CD4-positive, alpha-beta memory T cell (primary cell): ENCODE results near the gene SLC6A18. TPM values are rescaled to one million over a fixed set of nuclear protein-coding genes. Genes with fewer than 3 reads are reported as not detected.

ENCODE experiments used
- CTCF ChIA-PET: fragments of 350-600 bp; sonication (Branson Sonifier 250); formaldehyde crosslinking; loops from one replicate; lab custom pipeline; 2021; ENCODE audit warnings: inconsistent platforms; ENCODE audit not compliant: partially characterized antibody; lab: Charles Lee
- POLR2A ChIA-PET: fragments of 350-600 bp; sonication (Branson Sonifier 250); formaldehyde crosslinking; loops from one replicate; lab custom pipeline; 2021; ENCODE audit not compliant: partially characterized antibody; lab: Charles Lee
- DNase-seq, 5 donors: peaks; one replicate each; pipeline versions ENCODE4 v3.0.0 to v3.0.0-alpha.2; 2020 to 2022; ENCODE audit warnings: mixed read lengths in 1 of 5
- H3K27ac ChIP-seq: one replicate; pipeline ENCODE4 v1.7.0; 2013; ENCODE audit warnings: low read depth, low read length
- H3K27me3 ChIP-seq: 2 replicates; pipeline ENCODE4 v1.7.0; 2013; ENCODE audit warnings: mild to moderate bottlenecking, low read length, moderate library complexity; ENCODE audit not compliant: insufficient read depth
- H3K36me3 ChIP-seq: 2 replicates; pipeline ENCODE4 v1.7.0; 2013; ENCODE audit warnings: mild to moderate bottlenecking, low read length, moderate library complexity; ENCODE audit not compliant: insufficient read depth
- H3K4me1 ChIP-seq: 2 replicates; pipeline ENCODE4 v1.7.0; 2013; ENCODE audit warnings: mild to moderate bottlenecking, low read length, moderate library complexity; ENCODE audit not compliant: insufficient read depth
- H3K4me3 ChIP-seq, 2 donors: one replicate each; pipeline ENCODE4 v1.7.0; 2013; ENCODE audit warnings: low read length in 2 of 2, mild to moderate bottlenecking in 1 of 2
- H3K9me3 ChIP-seq, 2 donors: one replicate each; pipeline ENCODE4 v1.7.0; 2013; ENCODE audit warnings: low read length in 2 of 2, control low read depth in 1 of 2; ENCODE audit not compliant: control insufficient read depth in 1 of 2
- H3K27ac Mint-ChIP-seq, 7 donors: one replicate each; pipeline ENCODE4 v1.8.0; 2020 to 2021; ENCODE audit warnings: mixed read lengths in 7 of 7, mild to moderate bottlenecking in 6 of 7, inconsistent platforms in 3 of 7, moderate library complexity in 3 of 7
- H3K27me3 Mint-ChIP-seq, 2 donors: one replicate each; pipeline ENCODE4 v1.8.0; 2020 to 2021; ENCODE audit warnings: mixed read lengths in 2 of 2
- H3K36me3 Mint-ChIP-seq, 2 donors: one replicate each; pipeline ENCODE4 v1.8.0; 2020 to 2021; ENCODE audit warnings: mixed read lengths in 2 of 2, inconsistent platforms in 1 of 2, mild to moderate bottlenecking in 1 of 2
- H3K4me1 Mint-ChIP-seq, 4 donors: one replicate each; pipeline ENCODE4 v1.8.0; 2020 to 2021; ENCODE audit warnings: mixed read lengths in 4 of 4, mild to moderate bottlenecking in 1 of 4
- H3K4me3 Mint-ChIP-seq, 8 donors: one replicate each; pipeline ENCODE4 v1.8.0; 2020 to 2021; ENCODE audit warnings: mixed read lengths in 8 of 8, mild to moderate bottlenecking in 7 of 8, moderate library complexity in 6 of 8, inconsistent platforms in 3 of 8
- H3K9me3 Mint-ChIP-seq, 8 donors: one replicate each; pipeline ENCODE4 v1.8.0; 2020 to 2021; ENCODE audit warnings: mixed read lengths in 8 of 8, mild to moderate bottlenecking in 5 of 8, inconsistent platforms in 3 of 8, moderate library complexity in 1 of 8
- intact Hi-C: fragments of 100-400 bp; cut with micrococcal nuclease; formaldehyde crosslinking; loops from one replicate; pipeline ENCODE4 v1.15.1; 2023
- polyA plus RNA-seq, 2 donors: library from polyadenylated mRNA; unstranded; fragments of 300-500 nt; fragmentation: Illumina TruSeq; gene quantifications; one replicate each; pipeline ENCODE4 v1.2.3, GENCODE V29; 2021
- total RNA-seq, 2 experiments: library from RNA; stranded (reverse); gene quantifications; one replicate each; pipeline ENCODE4 v1.2.3, GENCODE V29; 2021

SLC6A18 gene
- total and polyA plus RNA-seq, 4 experiments from 2014 or later, result not detected

DNA sequence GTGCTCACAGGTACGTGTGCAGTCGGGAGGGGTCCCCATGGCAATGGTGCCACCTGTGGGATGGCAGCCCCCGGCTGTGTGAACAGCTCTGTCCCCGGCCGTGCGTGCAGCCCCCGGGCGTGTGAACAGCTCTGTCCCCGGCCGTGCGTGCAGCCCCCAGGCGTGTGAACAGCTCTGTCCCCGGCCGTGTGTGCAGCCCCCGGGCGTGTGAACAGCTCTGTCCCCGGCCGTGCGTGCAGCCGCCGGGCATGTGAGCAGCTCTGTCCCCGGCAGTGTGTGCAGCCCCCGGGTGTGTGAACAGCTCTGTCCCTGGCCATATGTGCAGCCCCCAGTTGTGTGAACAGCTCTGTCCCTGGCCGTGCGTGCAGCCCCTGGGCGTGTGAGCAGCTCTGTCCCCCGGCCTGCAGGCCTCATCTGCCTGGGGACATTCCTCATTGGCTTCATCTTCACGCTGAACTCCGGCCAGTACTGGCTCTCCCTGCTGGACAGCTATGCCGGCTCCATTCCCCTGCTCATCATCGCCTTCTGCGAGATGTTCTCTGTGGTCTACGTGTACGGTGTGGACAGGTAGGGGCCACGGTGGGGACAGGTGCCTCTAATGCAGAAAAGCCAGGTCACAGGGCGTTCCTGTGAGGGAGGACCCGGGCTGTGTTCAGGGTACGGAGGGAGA is 5.9 kb upstream of the SLC6A18 start:
- Histone ChIP-seq H3K27me3 (no peaks in the 10 kb centered on the region), H3K4me3 (no peak overlapping the region), H3K9me3 (no peaks in the 10 kb centered on the region), H3K27ac (no peak overlapping the region), H3K4me1 (no peaks in the 10 kb centered on the region), H3K36me3 (no peaks in the 10 kb centered on the region)
- ChIA-PET CTCF (no interaction called here), POLR2A (no interaction called here)
- DNase-seq, result no peak
- no peaks in the 10 kb centered on the region for H3K27me3 Mint-ChIP-seq
- H3K9me3 Mint-ChIP-seq, result peaks cover 0 to 3% (median 0%) of the 10 kb centered on the region in 8 donors
- no peak overlapping the region for H3K27ac Mint-ChIP-seq
- no peak overlapping the region for H3K4me3 Mint-ChIP-seq
- H3K36me3 Mint-ChIP-seq, result no peaks in the 10 kb centered on the region
- no peaks in the 10 kb centered on the region for H3K4me1 Mint-ChIP-seq
- intact Hi-C loops, result no loop called here

DNA sequence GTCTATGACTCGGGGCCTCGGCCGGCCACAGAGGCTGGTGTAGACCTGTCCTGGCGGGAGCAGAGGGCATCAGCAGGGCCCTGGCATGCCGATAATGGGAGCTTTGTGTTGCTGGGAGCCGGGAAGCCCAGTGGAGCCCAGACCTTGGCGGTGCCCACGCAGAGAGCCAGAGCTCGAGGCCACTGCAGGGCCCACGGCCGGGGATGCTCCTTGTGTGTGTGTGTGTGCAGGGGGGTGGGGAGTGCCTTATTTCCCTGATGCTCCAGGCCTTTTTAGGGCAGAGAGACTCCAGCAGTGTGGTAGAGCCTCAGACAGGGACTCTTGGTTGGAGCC is 5.4 kb upstream of the SLC6A18 start:
- POLR2A ChIA-PET, result no interaction called here
- Mint-ChIP-seq H3K4me3 (no peak overlapping the region), H3K36me3 (no peaks in the 10 kb centered on the region), H3K27ac (no peak overlapping the region), H3K4me1 (no peaks in the 10 kb centered on the region), H3K27me3 (no peaks in the 10 kb centered on the region), H3K9me3 (peaks cover 0 to 3% (median 0%) of the 10 kb centered on the region in 8 donors)
- Histone ChIP-seq H3K27ac (no peak overlapping the region), H3K4me3 (no peak overlapping the region), H3K9me3 (no peaks in the 10 kb centered on the region), H3K4me1 (no peaks in the 10 kb centered on the region), H3K36me3 (no peaks in the 10 kb centered on the region), H3K27me3 (no peaks in the 10 kb centered on the region)
- no peak for DNase-seq
- CTCF ChIA-PET, result no interaction called here
- intact Hi-C loops, result no loop called here

DNA sequence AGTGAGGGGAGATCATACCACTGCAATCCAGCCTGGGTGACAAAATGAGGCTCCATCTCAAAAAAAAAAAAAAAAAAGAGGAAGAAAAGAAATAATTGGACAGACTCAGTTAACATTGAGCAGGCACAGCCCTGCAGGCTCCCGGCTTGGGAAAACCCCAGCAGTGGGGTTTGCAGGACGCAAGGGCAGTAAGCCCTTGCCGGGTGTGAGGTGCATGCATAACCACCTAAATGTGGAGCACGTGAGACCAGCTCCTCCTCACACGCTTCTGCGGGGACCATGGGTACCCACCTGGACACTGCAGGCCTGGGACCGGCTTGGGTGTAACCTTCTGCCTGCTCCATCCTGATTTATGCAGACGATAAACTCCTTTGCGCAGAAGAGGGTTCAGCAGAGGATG is 4.8 kb upstream of the SLC6A18 start:
- CTCF ChIA-PET, result no interaction called here
- H3K27ac ChIP-seq, result no peak overlapping the region
- no peaks in the 10 kb centered on the region for H3K27me3 ChIP-seq
- H3K9me3 ChIP-seq, result no peaks in the 10 kb centered on the region
- Mint-ChIP-seq H3K4me1 (no peaks in the 10 kb centered on the region), H3K4me3 (no peak overlapping the region), H3K36me3 (no peaks in the 10 kb centered on the region), H3K27me3 (no peaks in the 10 kb centered on the region), H3K9me3 (peaks cover 0 to 3% (median 0%) of the 10 kb centered on the region in 8 donors), H3K27ac (no peak overlapping the region)
- no peaks in the 10 kb centered on the region for H3K4me1 ChIP-seq
- intact Hi-C loops, result no loop called here
- no peak overlapping the region for H3K4me3 ChIP-seq
- POLR2A ChIA-PET, result no interaction called here
- H3K36me3 ChIP-seq, result no peaks in the 10 kb centered on the region
- no peak for DNase-seq

DNA sequence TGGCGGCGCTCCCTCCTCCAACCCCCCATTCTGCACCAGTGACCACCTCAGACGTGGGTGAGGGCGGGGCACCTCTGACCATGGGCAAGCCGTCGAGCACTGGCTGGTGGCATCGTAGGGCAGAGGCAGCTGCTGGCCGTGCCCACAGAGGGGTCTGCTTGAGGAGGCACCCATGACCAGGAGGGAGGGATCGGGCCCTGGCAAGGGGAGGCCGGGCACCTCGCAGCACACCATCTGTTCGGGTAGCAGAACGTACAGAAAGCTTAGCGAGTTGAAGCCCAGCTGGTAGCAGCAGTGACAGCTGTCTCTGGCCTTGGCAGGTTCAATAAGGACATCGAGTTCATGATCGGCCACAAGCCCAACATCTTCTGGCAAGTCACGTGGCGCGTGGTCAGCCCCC is 4.3 kb upstream of the SLC6A18 start:
- intact Hi-C loops, result no loop called here
- no peaks in the 10 kb centered on the region for H3K36me3 Mint-ChIP-seq
- no peaks in the 10 kb centered on the region for H3K27me3 Mint-ChIP-seq
- H3K4me1 ChIP-seq, result no peaks in the 10 kb centered on the region
- H3K4me3 ChIP-seq, result no peak overlapping the region
- CTCF ChIA-PET, result no interaction called here
- no peak overlapping the region for H3K27ac Mint-ChIP-seq
- H3K27ac ChIP-seq, result no peak overlapping the region
- H3K9me3 Mint-ChIP-seq, result no peaks in the 10 kb centered on the region
- no peak for DNase-seq
- no peak overlapping the region for H3K4me3 Mint-ChIP-seq
- H3K4me1 Mint-ChIP-seq, result no peaks in the 10 kb centered on the region
- no peaks in the 10 kb centered on the region for H3K9me3 ChIP-seq
- no peaks in the 10 kb centered on the region for H3K36me3 ChIP-seq
- no peaks in the 10 kb centered on the region for H3K27me3 ChIP-seq
- POLR2A ChIA-PET, result no interaction called here

DNA sequence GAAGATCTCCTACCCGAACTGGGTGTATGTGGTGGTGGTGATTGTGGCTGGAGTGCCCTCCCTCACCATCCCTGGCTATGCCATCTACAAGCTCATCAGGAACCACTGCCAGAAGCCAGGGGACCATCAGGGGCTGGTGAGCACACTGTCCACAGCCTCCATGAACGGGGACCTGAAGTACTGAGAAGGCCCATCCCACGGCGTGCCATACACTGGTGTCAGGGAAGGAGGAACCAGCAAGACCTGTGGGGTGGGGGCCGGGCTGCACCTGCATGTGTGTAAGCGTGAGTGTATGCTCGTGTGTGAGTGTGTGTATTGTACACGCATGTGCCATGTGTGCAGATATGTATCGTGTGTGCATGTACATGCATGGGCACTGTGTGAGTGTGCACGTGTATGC is 3.5 kb upstream of the SLC6A18 start:
- CTCF ChIA-PET, result no interaction called here
- H3K4me3 ChIP-seq, result no peak overlapping the region
- Mint-ChIP-seq H3K27ac (no peak overlapping the region), H3K4me3 (no peak overlapping the region), H3K4me1 (no peaks in the 10 kb centered on the region), H3K9me3 (no peaks in the 10 kb centered on the region), H3K27me3 (no peaks in the 10 kb centered on the region), H3K36me3 (no peaks in the 10 kb centered on the region)
- intact Hi-C loops, result no loop called here
- no peaks in the 10 kb centered on the region for H3K36me3 ChIP-seq
- no peaks in the 10 kb centered on the region for H3K4me1 ChIP-seq
- no peaks in the 10 kb centered on the region for H3K9me3 ChIP-seq
- DNase-seq, result no peak
- POLR2A ChIA-PET, result no interaction called here
- H3K27me3 ChIP-seq, result no peaks in the 10 kb centered on the region
- no peak overlapping the region for H3K27ac ChIP-seq

DNA sequence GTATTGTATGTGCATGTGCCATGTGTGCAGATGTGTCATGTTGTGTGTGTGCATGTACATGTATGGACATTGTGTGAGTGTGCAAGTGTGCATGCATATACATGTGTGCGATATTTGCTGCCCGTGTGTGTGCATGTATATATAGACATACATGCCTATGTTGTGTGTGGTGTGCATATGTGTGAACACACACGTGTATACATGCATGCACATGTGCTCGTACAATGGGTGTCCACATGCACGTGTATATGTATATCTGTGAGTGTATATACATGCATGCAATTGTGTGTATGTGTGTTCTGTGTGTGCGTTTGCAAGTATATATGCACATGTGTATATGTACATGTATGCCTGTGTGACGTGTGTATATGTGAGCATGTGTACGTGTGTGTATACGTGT is 3.0 kb upstream of the SLC6A18 start:
- Histone ChIP-seq H3K27me3 (no peaks in the 10 kb centered on the region), H3K4me1 (no peaks in the 10 kb centered on the region), H3K4me3 (no peak overlapping the region), H3K27ac (no peak overlapping the region), H3K36me3 (no peaks in the 10 kb centered on the region), H3K9me3 (no peaks in the 10 kb centered on the region)
- no peak overlapping the region for H3K4me3 Mint-ChIP-seq
- intact Hi-C loops, result no loop called here
- H3K9me3 Mint-ChIP-seq, result no peaks in the 10 kb centered on the region
- H3K36me3 Mint-ChIP-seq, result no peaks in the 10 kb centered on the region
- ChIA-PET CTCF (no interaction called here), POLR2A (no interaction called here)
- DNase-seq, result no peak
- H3K4me1 Mint-ChIP-seq, result no peaks in the 10 kb centered on the region
- no peak overlapping the region for H3K27ac Mint-ChIP-seq
- H3K27me3 Mint-ChIP-seq, result no peaks in the 10 kb centered on the region

DNA sequence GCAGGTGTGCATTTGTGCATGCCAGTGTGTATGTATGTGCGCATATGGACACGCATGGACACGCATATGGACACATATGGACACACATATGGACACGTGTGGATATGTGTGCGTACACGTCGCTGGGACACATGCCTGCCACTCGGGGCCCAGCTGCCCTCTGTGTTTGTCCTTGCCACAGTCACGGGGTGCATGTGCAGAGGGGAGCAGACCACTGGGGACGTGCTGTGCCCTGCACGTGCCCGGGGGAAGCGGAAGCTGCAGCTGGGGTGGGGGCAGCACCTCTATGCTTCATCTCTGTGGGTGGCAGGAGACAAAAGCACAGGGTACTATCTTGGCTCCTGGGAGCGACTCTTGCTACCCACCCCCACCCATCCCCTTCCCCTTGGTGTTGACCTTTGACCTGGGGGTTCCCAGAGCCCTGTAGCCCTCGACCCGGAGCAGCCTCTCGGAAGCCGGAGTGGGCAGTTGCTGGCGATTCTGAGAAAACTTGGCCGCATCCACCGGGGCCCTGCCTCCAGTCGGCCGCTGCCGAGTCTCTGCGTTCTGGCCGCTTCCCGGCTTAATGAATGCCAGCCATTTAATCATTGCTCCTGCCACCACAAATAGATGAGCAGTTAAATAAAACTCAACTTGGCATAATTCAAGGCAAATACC is 2.4 kb upstream of the SLC6A18 start:
- Histone ChIP-seq H3K4me1 (no peaks in the 10 kb centered on the region), H3K4me3 (no peak overlapping the region), H3K36me3 (no peaks in the 10 kb centered on the region), H3K9me3 (no peaks in the 10 kb centered on the region), H3K27ac (no peak overlapping the region), H3K27me3 (no peaks in the 10 kb centered on the region)
- no peaks in the 10 kb centered on the region for H3K36me3 Mint-ChIP-seq
- no peak overlapping the region for H3K27ac Mint-ChIP-seq
- DNase-seq, result no peak
- no peak overlapping the region for H3K4me3 Mint-ChIP-seq
- H3K4me1 Mint-ChIP-seq, result peaks cover 0 to 2% (median 0%) of the 10 kb centered on the region in 4 donors
- intact Hi-C loops, result no loop called here
- CTCF ChIA-PET, result no interaction called here
- POLR2A ChIA-PET, result no interaction called here
- no peaks in the 10 kb centered on the region for H3K27me3 Mint-ChIP-seq
- H3K9me3 Mint-ChIP-seq, result no peaks in the 10 kb centered on the region
